Natural killer cell (primary cell): Measurements from ENCODE around the gene PTPRCAP. TPM values are rescaled to one million over a fixed set of nuclear protein-coding genes. Genes with fewer than 3 reads are reported as not detected.

Source experiments
- ATAC-seq, 3 donors: fragments of 150-1000 bp in 2 of 3; fragments of 200-7000 bp in 1 of 3; cut with Tn5 transposase; 1 replicate in 1 of 3; 2 replicates in 2 of 3; pipeline ENCODE4 v1.10.0; 2021; ENCODE audit warnings: mild to moderate bottlenecking in 2 of 3, moderate library complexity in 2 of 3
- DNase-seq, 2 donors: peaks; one replicate each; pipeline versions ENCODE4 v3.0.0 to v3.0.0-alpha.2; 2013 to 2021; ENCODE audit warnings: mixed read lengths in 1 of 2
- H3K27ac ChIP-seq: one replicate; pipeline ENCODE4 v1.5.1; 2013; ENCODE audit warnings: mild to moderate bottlenecking, low read length
- H3K27me3 ChIP-seq: one replicate; pipeline ENCODE4 v1.6.1; 2013; ENCODE audit warnings: low read length; ENCODE audit not compliant: control insufficient read depth, insufficient read depth
- H3K36me3 ChIP-seq: one replicate; pipeline ENCODE4 v1.6.1; 2013; ENCODE audit warnings: low read length; ENCODE audit not compliant: control insufficient read depth, insufficient read depth
- H3K4me1 ChIP-seq: one replicate; pipeline ENCODE4 v1.6.1; 2013; ENCODE audit warnings: low read length; ENCODE audit not compliant: control insufficient read depth, insufficient read depth
- H3K4me3 ChIP-seq: one replicate; pipeline ENCODE4 v1.5.1; 2013; ENCODE audit warnings: low read length
- H3K9me3 ChIP-seq: one replicate; pipeline ENCODE4 v1.6.1; 2013; ENCODE audit warnings: low read length; ENCODE audit not compliant: control insufficient read depth, insufficient read depth
- H3K27ac Mint-ChIP-seq, 2 donors: one replicate each; pipeline ENCODE4 v1.8.0; 2022; ENCODE audit warnings: mild to moderate bottlenecking in 2 of 2, mixed read lengths in 2 of 2, moderate library complexity in 1 of 2
- H3K27me3 Mint-ChIP-seq, 2 donors: one replicate each; pipeline ENCODE4 v1.8.0; 2022; ENCODE audit warnings: low read depth in 2 of 2, mixed read lengths in 2 of 2
- H3K36me3 Mint-ChIP-seq: one replicate; pipeline ENCODE4 v1.8.0; 2022; ENCODE audit warnings: mixed read lengths
- H3K4me1 Mint-ChIP-seq, 2 donors: one replicate each; pipeline ENCODE4 v1.8.0; 2022; ENCODE audit warnings: mixed read lengths in 2 of 2
- H3K4me3 Mint-ChIP-seq: one replicate; pipeline ENCODE4 v1.8.0; 2022; ENCODE audit warnings: mild to moderate bottlenecking, moderate library complexity, mixed read lengths
- H3K9me3 Mint-ChIP-seq, 2 donors: one replicate each; pipeline ENCODE4 v1.8.0; 2022; ENCODE audit warnings: mixed read lengths in 2 of 2
- WGBS: methylation state at CpG from one replicate; pipeline ENCODE4 v1.1.7; 2013; ENCODE audit warnings: missing lambda C conversion rate; ENCODE audit not compliant: insufficient coverage; 5-methylcytosine and 5-hydroxymethylcytosine counted together
- intact Hi-C: fragments of 100-400 bp; cut with micrococcal nuclease; formaldehyde crosslinking; loops from one replicate; pipeline ENCODE4 v1.14.2; 2022
- total RNA-seq, 4 donors: library from RNA; stranded (reverse); fragments of 120-200 nt in 1 of 4; gene quantifications; one replicate each; pipeline versions ENCODE4 v1.2.3 to v1.2.4, GENCODE V29; 2013 to 2022
- TF ChIP-seq, protein P1 (sequence below): fragments of 200-600 bp; IDR thresholded peaks from one replicate; pipeline ENCODE4 v1.8.0; 2022; ENCODE audit warnings: antibody characterized with exemption

The PTPRCAP gene
- total RNA-seq, 3 donors from 2014 or later (not counting 1 experiment from before 2014, with no cell fraction given), result 240 to 301 (median 269) TPM

DNA sequence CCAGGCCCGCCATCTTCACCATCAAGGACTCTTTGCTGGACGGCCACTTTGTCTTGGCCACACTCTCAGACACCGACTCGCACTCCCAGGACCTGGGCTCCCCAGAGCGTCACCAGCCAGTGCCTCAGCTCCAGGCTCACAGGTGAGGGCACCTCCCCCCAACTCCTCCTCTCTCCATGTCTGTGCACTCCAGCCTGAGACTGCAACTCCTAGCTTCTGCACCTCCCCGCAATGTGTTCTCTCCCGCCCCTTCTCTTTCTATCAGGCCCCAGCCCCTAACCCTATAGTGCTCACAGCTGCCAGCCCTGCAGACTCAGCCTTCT, 41.3 kb downstream of the PTPRCAP start:
- H3K27ac Mint-ChIP-seq, result peak overlapping the region; percentile 68 to 88
- TF ChIP-seq, protein P1, sequence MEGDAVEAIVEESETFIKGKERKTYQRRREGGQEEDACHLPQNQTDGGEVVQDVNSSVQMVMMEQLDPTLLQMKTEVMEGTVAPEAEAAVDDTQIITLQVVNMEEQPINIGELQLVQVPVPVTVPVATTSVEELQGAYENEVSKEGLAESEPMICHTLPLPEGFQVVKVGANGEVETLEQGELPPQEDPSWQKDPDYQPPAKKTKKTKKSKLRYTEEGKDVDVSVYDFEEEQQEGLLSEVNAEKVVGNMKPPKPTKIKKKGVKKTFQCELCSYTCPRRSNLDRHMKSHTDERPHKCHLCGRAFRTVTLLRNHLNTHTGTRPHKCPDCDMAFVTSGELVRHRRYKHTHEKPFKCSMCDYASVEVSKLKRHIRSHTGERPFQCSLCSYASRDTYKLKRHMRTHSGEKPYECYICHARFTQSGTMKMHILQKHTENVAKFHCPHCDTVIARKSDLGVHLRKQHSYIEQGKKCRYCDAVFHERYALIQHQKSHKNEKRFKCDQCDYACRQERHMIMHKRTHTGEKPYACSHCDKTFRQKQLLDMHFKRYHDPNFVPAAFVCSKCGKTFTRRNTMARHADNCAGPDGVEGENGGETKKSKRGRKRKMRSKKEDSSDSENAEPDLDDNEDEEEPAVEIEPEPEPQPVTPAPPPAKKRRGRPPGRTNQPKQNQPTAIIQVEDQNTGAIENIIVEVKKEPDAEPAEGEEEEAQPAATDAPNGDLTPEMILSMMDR, result no peak
- H3K36me3 ChIP-seq, result peaks cover 54% of the 10 kb centered on the region
- peaks cover 64% of the 10 kb centered on the region for H3K4me1 ChIP-seq
- H3K27me3 Mint-ChIP-seq, result no peaks in the 10 kb centered on the region
- no peaks in the 10 kb centered on the region for H3K27me3 ChIP-seq
- H3K36me3 Mint-ChIP-seq, result no peaks in the 10 kb centered on the region
- peaks cover 29 to 55% of the 10 kb centered on the region in 2 donors for H3K4me1 Mint-ChIP-seq
- no peak for ATAC-seq
- WGBS, result 96% methylated on average over 7 of the region's 7 CpGs
- no peak overlapping the region for H3K4me3 Mint-ChIP-seq
- no peak for DNase-seq
- H3K4me3 ChIP-seq, result no peak overlapping the region
- H3K9me3 Mint-ChIP-seq, result no peaks in the 10 kb centered on the region
- H3K9me3 ChIP-seq, result no peaks in the 10 kb centered on the region
- intact Hi-C loops, result no loop called here
- H3K27ac ChIP-seq, result no peak overlapping the region

DNA sequence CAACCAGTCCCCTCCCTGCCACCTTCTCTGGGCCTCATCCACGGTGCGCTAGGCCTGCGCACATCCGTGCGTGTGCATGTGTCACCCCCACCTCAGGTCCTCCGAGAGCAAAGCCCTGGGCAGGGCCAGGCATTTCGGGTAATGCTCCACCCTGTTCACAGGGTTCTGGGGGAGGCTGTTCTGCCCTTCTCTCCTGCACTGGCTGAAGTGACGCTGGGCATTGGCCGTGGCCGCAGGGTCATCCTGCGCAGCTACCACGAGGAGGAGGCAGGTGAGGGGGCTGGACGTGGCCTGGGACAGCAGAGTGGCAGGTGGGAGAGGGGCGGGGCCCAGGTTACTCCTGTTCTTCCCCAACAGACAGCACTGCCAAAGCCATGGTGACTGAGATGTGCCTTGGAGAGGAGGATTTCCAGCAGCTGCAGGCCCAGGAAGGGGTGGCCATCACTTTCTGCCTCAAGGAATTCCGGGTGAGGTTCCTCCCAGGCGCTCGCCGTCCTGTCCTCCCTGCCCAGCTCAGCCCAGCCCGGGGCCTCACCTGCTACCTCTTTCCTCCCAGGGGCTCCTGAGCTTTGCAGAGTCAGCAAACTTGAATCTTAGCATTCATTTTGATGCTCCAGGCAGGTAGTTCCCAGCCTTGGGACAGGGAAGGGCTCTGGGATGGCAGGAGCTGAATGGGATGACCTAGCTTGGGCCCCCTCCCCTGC, 41.8 kb downstream of the PTPRCAP start:
- Histone ChIP-seq H3K27me3 (no peaks in the 10 kb centered on the region), H3K4me1 (peaks cover 64% of the 10 kb centered on the region), H3K4me3 (no peak overlapping the region), H3K9me3 (no peaks in the 10 kb centered on the region), H3K27ac (no peak overlapping the region), H3K36me3 (peaks cover 53% of the 10 kb centered on the region)
- intact Hi-C loops, result no loop called here
- ATAC-seq (no peak), DNase-seq (no peak)
- H3K36me3 Mint-ChIP-seq, result no peaks in the 10 kb centered on the region
- TF ChIP-seq, protein P1, result no peak
- H3K4me3 Mint-ChIP-seq, result no peak overlapping the region
- H3K27ac Mint-ChIP-seq, result peak overlapping the region; percentile 68 to 88
- H3K9me3 Mint-ChIP-seq, result no peaks in the 10 kb centered on the region
- 93% methylated on average over 17 of the region's 19 CpGs for WGBS
- peaks cover 26 to 54% of the 10 kb centered on the region in 2 donors for H3K4me1 Mint-ChIP-seq
- no peaks in the 10 kb centered on the region for H3K27me3 Mint-ChIP-seq

DNA sequence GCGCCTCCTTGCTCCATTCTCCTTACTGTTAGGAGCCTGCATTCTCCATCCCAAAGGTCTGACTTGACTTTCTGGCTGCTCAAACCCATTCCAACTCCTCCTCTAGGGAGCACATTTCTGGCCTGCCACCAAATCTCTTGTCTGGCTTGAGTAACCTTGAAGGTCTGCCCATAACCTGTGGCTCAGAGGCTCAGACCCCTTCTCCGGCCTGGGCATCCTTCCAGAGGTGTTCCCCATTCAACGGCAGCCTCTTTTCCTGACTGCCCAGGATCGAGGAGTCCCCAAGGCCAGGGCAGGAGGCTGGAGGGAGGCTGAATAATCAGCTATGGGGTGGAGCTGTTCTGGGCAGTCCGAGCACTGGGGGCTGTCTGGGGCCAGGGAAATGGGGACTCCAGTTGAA, 43.5 kb downstream of the PTPRCAP start:
- H3K4me1 ChIP-seq, result peaks cover 49% of the 10 kb centered on the region
- peak overlapping the region in 1 of 2 donors; percentile 29 for H3K27ac Mint-ChIP-seq
- 93% methylated on average over 5 of the region's 5 CpGs for WGBS

More for the DNA sequence above, 43.5 kb downstream of the PTPRCAP start:
- TF ChIP-seq, protein P1, result no peak
- Histone ChIP-seq H3K4me3 (no peak overlapping the region), H3K36me3 (peaks cover 38% of the 10 kb centered on the region), H3K27me3 (no peaks in the 10 kb centered on the region), H3K9me3 (no peaks in the 10 kb centered on the region), H3K27ac (no peak overlapping the region)
- no peak for ATAC-seq
- no peak for DNase-seq
- Mint-ChIP-seq H3K9me3 (no peaks in the 10 kb centered on the region), H3K27me3 (no peaks in the 10 kb centered on the region), H3K4me1 (peaks cover 29 to 60% of the 10 kb centered on the region in 2 donors), H3K36me3 (no peaks in the 10 kb centered on the region), H3K4me3 (peak overlapping the region; percentile 76)
- intact Hi-C loops, result no loop called here
